Erythroblast (primary cell): ENCODE results near the gene PRKCE.

Experiments
- GATA1 ChIP-seq: IDR thresholded peaks from 2 replicates; pipeline ENCODE4 v1.6.1; 2011; ENCODE audit warnings: low read depth, mild to moderate bottlenecking, control low read depth, low read length, moderate library complexity
- POLR2A ChIP-seq: IDR thresholded peaks from 2 replicates; pipeline ENCODE4 v1.6.1; 2011; ENCODE audit warnings: mild to moderate bottlenecking, low read length

DNA sequence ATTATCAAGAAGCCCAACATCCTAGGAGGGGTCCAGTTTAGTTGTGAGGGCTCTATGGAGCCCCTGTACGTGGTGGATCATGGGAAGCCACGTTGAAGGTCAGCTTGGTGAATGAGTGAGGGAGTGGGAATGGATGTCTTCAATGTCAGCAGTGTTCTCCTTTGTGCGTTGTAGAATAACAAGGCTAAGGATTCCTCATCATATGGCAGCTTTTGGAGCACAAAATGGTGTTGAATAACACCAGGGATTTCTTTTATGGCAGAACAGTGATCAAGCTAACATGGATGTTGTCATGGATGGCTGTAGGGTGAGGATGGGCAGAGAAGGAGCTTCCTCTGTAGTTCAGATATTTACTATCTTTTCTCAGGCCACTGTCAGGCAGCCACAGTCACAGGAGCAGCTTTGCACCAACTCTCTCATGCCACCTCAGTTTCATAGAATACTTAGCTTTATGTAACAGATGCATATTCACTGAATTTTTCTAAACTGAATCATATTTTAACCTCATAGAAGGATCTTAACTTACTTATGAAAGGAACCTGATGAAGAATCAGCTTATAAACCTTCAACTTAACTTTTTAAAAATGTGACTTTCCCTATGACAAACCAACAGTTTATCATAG lies 361.3 kb downstream of the PRKCE start:
- no peak for TF ChIP-seq POLR2A
- TF ChIP-seq GATA1 = no peak
